ENCODE results near the gene SH3BP4. TPM values are rescaled to one million over a fixed set of nuclear protein-coding genes. Genes with fewer than 3 reads are reported as not detected.

Gene SH3BP4
- total and polyA plus RNA-seq, 2 of the 13 experiments (the other 11 are each of a cell fraction or from before 2014, with no cell fraction given) = 34.6 to 99.1 TPM

GRCh38 chr2:234985608-234986245 is 33.9 kb downstream of the SH3BP4 start (continued):
- TF ChIP-seq SMARCC2 (IDR thresholded peaks at IDR 0.05) (no peak), ZNF337 (CRISPR knock-in tag; IDR thresholded peaks at IDR 0.05; ENCODE audit: borderline replicate concordance, low read depth) (no peak), MTA1 (CRISPR knock-in tag; IDR thresholded peaks at IDR 0.05; ENCODE audit: borderline replicate concordance) (no peak), DNMT1 (CRISPR knock-in tag; IDR thresholded peaks at IDR 0.05) (no peak), ZMAT5 (CRISPR knock-in tag; IDR thresholded peaks at IDR 0.05; ENCODE audit: borderline replicate concordance, low read depth) (no peak), ZNF224 (CRISPR knock-in tag; IDR thresholded peaks at IDR 0.05) (no peak), MBD4 (IDR thresholded peaks at IDR 0.05; ENCODE audit: borderline replicate concordance, low read length) (no peak), ZNF572 (CRISPR knock-in tag; IDR thresholded peaks at IDR 0.05) (no peak), ZMAT3 (CRISPR knock-in tag; conservative IDR thresholded peaks at IDR 0.05) (no peak), HNRNPL (IDR thresholded peaks at IDR 0.05; ENCODE audit: low read depth, low read length) (no peak), HIVEP1 (CRISPR knock-in tag; IDR thresholded peaks at IDR 0.05) (no peak), GZF1 (CRISPR knock-in tag; IDR thresholded peaks at IDR 0.05) (no peak), ZNF619 (CRISPR knock-in tag; IDR thresholded peaks at IDR 0.05) (0 out of 2 replicates have a peak, but pooled peaks have one; percentile 30), ZNF674 (CRISPR knock-in tag; IDR thresholded peaks at IDR 0.05; ENCODE audit: low read depth) (no peak), ZNF607 (CRISPR knock-in tag; IDR thresholded peaks at IDR 0.05; ENCODE audit: borderline replicate concordance) (no peak), ZMYM2 (CRISPR knock-in tag; IDR thresholded peaks at IDR 0.05) (no peak), XBP1 (CRISPR knock-in tag; IDR thresholded peaks at IDR 0.05) (no peak), ZBTB14 (CRISPR knock-in tag; IDR thresholded peaks at IDR 0.05) (no peak), ZNF18 (CRISPR knock-in tag; IDR thresholded peaks at IDR 0.05; ENCODE audit: insufficient replicate concordance) (no peak), NONO (IDR thresholded peaks at IDR 0.05) (no peak), NONO (CRISPR knock-in tag; conservative IDR thresholded peaks at IDR 0.05) (0 out of 2 replicates have a peak, but pooled peaks have one; percentile 13), IRF2 (CRISPR knock-in tag; IDR thresholded peaks at IDR 0.05) (no peak), ZNF143 (CRISPR knock-in tag; IDR thresholded peaks at IDR 0.05) (no peak), EZH2 (conservative IDR thresholded peaks at IDR 0.05; ENCODE audit: low read depth, low read length) (no peak), ZNF687 (CRISPR knock-in tag; IDR thresholded peaks at IDR 0.05) (peak; percentile 33)

All from HepG2 (cell line).